HepG2 (cell line): ENCODE data around the gene APBA1. TPM values are rescaled to one million over a fixed set of nuclear protein-coding genes. Genes with fewer than 3 reads are reported as not detected.

Experiments used
- ATAC-seq: fragments of 200-7000 bp; cut with Tn5 transposase; 3 replicates; pipeline ENCODE4 v1.9.1; 2020; ENCODE audit warnings: mild to moderate bottlenecking, moderate library complexity
- BruUV-seq: library from RNA; stranded (reverse); fragments of 400-500 nt; replicated peaks from 2 replicates; lab custom pipeline; 2021; lab: Mats Ljungman, UMichigan
- CTCF ChIA-PET: fragments of 300-600 bp; formaldehyde crosslinking; extraction: SDS; loops from one replicate; lab custom pipeline; 2021; ENCODE audit warnings: low total read pairs, inconsistent platforms, low intra/inter-chr PET ratio; lab: Yijun Ruan, JAX
- POLR2A ChIA-PET: fragments of 350-600 bp; sonication (Branson Sonifier 250); formaldehyde crosslinking; loops from one replicate; lab custom pipeline; 2020; ENCODE audit warnings: antibody characterized with exemption, inconsistent platforms; lab: Yijun Ruan, JAX
- DNase-seq: peaks from one replicate; pipeline ENCODE4 v3.0.0-alpha.2; 2015; ENCODE audit warnings: low spot score
- FAIRE-seq: peaks from 3 replicates; lab custom pipeline; 2011; peaks lifted over from hg19 to GRCh38; lab: Jason Lieb, UNC
- H2AFZ ChIP-seq: one replicate; pipeline ENCODE4 v1.6.1; 2011; ENCODE audit warnings: low read length, inconsistent platforms
- H3K27ac ChIP-seq: fragments of 300-600 bp; 3 replicates; pipeline ENCODE4 v1.8.0; 2011; ENCODE audit warnings: mixed run types, mild to moderate bottlenecking, mixed read lengths, low read length, inconsistent platforms; ENCODE audit not compliant: insufficient read depth; ENCODE audit errors: extremely low read length
- H3K27me3 ChIP-seq, 2 experiments: fragments of 200-600 bp in 1 of 2; 2 replicates in 1 of 2; 3 replicates in 1 of 2; pipeline versions ENCODE4 v1.6.0 to v1.8.0; 2011; ENCODE audit warnings: low read length in 2 of 2, mild to moderate bottlenecking in 2 of 2, moderate library complexity in 2 of 2, inconsistent platforms in 1 of 2; ENCODE audit not compliant: insufficient read depth in 2 of 2, control insufficient read depth in 1 of 2
- H3K36me3 ChIP-seq, 2 experiments: fragments of 200-600 bp in 1 of 2; replicated peaks in 1 of 2; 2 replicates in 1 of 2; 3 replicates in 1 of 2; pipeline versions ENCODE4 v1.5.1 to v1.8.0; 2011; ENCODE audit warnings: low read length in 2 of 2, inconsistent platforms in 1 of 2; ENCODE audit not compliant: insufficient read depth in 2 of 2, control insufficient read depth in 1 of 2
- H3K4me1 ChIP-seq: 2 replicates; pipeline ENCODE4 v1.5.1; 2012; ENCODE audit warnings: low read length, inconsistent platforms; ENCODE audit not compliant: insufficient read depth
- H3K4me2 ChIP-seq: 2 replicates; pipeline ENCODE4 v1.6.0; 2011; ENCODE audit warnings: low read depth, low read length, inconsistent platforms
- H3K4me3 ChIP-seq, 3 experiments: fragments of 200-600 bp in 1 of 3; sonication (generic), shearing (Covaris generic) in 1 of 3; replicated peaks in 1 of 3; 2 replicates each; pipeline ENCODE4 v1.5.1; 2011 to 2016; ENCODE audit warnings: low read length in 3 of 3, inconsistent platforms in 2 of 3, low read depth in 2 of 3, mild to moderate bottlenecking in 2 of 3, control low read depth in 1 of 3, mixed read lengths in 1 of 3; ENCODE audit not compliant: insufficient read depth in 1 of 3
- H3K79me2 ChIP-seq: one replicate; pipeline ENCODE4 v1.6.1; 2011; ENCODE audit warnings: low read length, inconsistent platforms; ENCODE audit not compliant: insufficient read depth
- H3K9ac ChIP-seq: 2 replicates; pipeline ENCODE4 v1.6.0; 2011; ENCODE audit warnings: mild to moderate bottlenecking, low read depth, low read length, inconsistent platforms; ENCODE audit not compliant: insufficient read depth
- H3K9me3 ChIP-seq: 2 replicates; pipeline ENCODE4 v1.5.1; 2012; ENCODE audit warnings: mild to moderate bottlenecking, low read length
- H4K20me1 ChIP-seq: 2 replicates; pipeline ENCODE4 v1.6.0; 2011; ENCODE audit warnings: inconsistent platforms, mild to moderate bottlenecking, low read length, moderate library complexity; ENCODE audit not compliant: insufficient read depth
- CAMTA2 ChIP-seq: sonication (generic); formaldehyde crosslinking; IDR thresholded peaks from 2 replicates; pipeline ENCODE4 v1.4.0; 2020; ENCODE audit warnings: mild to moderate bottlenecking, missing genetic modification reagents, borderline replicate concordance
- GMEB2 ChIP-seq: IDR thresholded peaks from 2 replicates; pipeline ENCODE4 v1.6.1; 2016; ENCODE audit warnings: missing biosample characterization, missing genetic modification reagents, low read depth
- KDM1A ChIP-seq: IDR thresholded peaks from 2 replicates; pipeline ENCODE4 v1.6.1; 2016; ENCODE audit warnings: missing compliant biosample characterization
- MAF1 ChIP-seq: sonication (generic); formaldehyde crosslinking; IDR thresholded peaks from 2 replicates; pipeline ENCODE4 v1.5.0; 2020; ENCODE audit warnings: missing genetic modification reagents, borderline replicate concordance
- SMAD3 ChIP-seq: sonication (generic); formaldehyde crosslinking; IDR thresholded peaks from 2 replicates; pipeline ENCODE4 v1.4.0; 2020; ENCODE audit warnings: missing genetic modification reagents
- TEF ChIP-seq: sonication (generic); formaldehyde crosslinking; IDR thresholded peaks from 2 replicates; pipeline ENCODE4 v1.5.0; 2020; ENCODE audit warnings: missing genetic modification reagents
- ZBTB7A ChIP-seq: sonication (generic); formaldehyde crosslinking; IDR thresholded peaks from 2 replicates; pipeline ENCODE4 v1.8.0; 2022; ENCODE audit warnings: mild to moderate bottlenecking, missing genetic modification reagents
- ZNF280B ChIP-seq: sonication (generic); formaldehyde crosslinking; IDR thresholded peaks from 2 replicates; pipeline ENCODE4 v1.5.0; 2020; ENCODE audit warnings: missing genetic modification reagents, mild to moderate bottlenecking, borderline replicate concordance
- ZNF335 ChIP-seq: sonication (generic); formaldehyde crosslinking; IDR thresholded peaks from 2 replicates; pipeline ENCODE4 v1.4.0; 2020; ENCODE audit warnings: missing genetic modification reagents
- ZNF710 ChIP-seq: sonication (generic); formaldehyde crosslinking; IDR thresholded peaks from 2 replicates; pipeline ENCODE4 v1.5.0; 2020; ENCODE audit warnings: mild to moderate bottlenecking, missing genetic modification reagents, borderline replicate concordance
- ZNF724P ChIP-seq: sonication (generic); formaldehyde crosslinking; IDR thresholded peaks from 2 replicates; pipeline ENCODE4 v1.8.0; 2022; ENCODE audit warnings: missing genetic modification reagents, borderline replicate concordance
- WGBS: methylation state at CpG from one replicate; pipeline ENCODE4 v1.1.6; 2017; ENCODE audit warnings: low lambda C conversion rate; 5-methylcytosine and 5-hydroxymethylcytosine counted together
- in situ Hi-C: cut with HindIII; loops from 2 replicates; pipeline ENCODE4 v1.10.0; 2017; ENCODE audit warnings: low pct_unique_long_range_greater_than_20kb; ENCODE audit not compliant: extremely low pct_ligation_motif_present
- intact Hi-C: fragments of 100-400 bp; cut with micrococcal nuclease; formaldehyde crosslinking; loops from one replicate; pipeline ENCODE4 v1.10.0; 2022; ENCODE audit not compliant: unreplicated experiment
- polyA plus RNA-seq, 8 experiments: library from polyadenylated mRNA; depleted of rRNA in 3 of 8; stranded (reverse) in 7 of 8; unstranded in 1 of 8; fragments of >200 nt; fragmentation: Illumina TruSeq in 4 of 8; extraction: Trizol in 4 of 8; gene quantifications; 2 replicates each; pipeline versions ENCODE4 v1.2.1 to v1.2.3, GENCODE V29; 2011 to 2016; ENCODE audit warnings: low read depth in 4 of 8, missing spikeins in 1 of 8, mixed read lengths in 1 of 8; ENCODE audit not compliant: insufficient read depth in 1 of 8
- total RNA-seq, 5 experiments: library from RNA; depleted of rRNA; stranded (reverse); fragments of >200 nt; fragmentation: Illumina TruSeq; extraction: Trizol; gene quantifications; 2 replicates each; pipeline ENCODE4 v1.2.3, GENCODE V29; 2016; ENCODE audit warnings: low read depth in 1 of 5

APBA1 gene
- total and polyA plus RNA-seq, 2 of the 13 experiments (the other 11 are each of a cell fraction or from before 2014, with no cell fraction given) = 0.15 TPM; not detected in 1

- Histone ChIP-seq H3K9ac (no peak overlapping the region), H3K79me2 (no peaks in the 10 kb centered on the region), H3K36me3 (no peaks in the 10 kb centered on the region), H4K20me1 (no peaks in the 10 kb centered on the region), H3K27ac (no peak overlapping the region), H3K27me3 (peaks cover 5 to 20% of the 10 kb centered on the region in 2 experiments; a peak in 3 of 5 replicates), H2AFZ (no peak overlapping the region), H3K9me3 (no peaks in the 10 kb centered on the region), H3K4me2 (no peak overlapping the region), H3K4me3 (no peak overlapping the region), H3K4me1 (no peaks in the 10 kb centered on the region)
- 8% methylated on average over 6 of the region's 6 CpGs for WGBS
- TF ChIP-seq KDM1A = no peak
- BruUV-seq = no TSS peak
- FAIRE-seq = no peak
- ChIA-PET POLR2A (no interaction called here), CTCF (no interaction called here)
- in situ Hi-C loops = loop anchor here (25.0 kb wide), 1 partner anchor 483 kb away; no protein-coding TSS in a partner anchor
- intact Hi-C loops = loop anchor here (10.0 kb wide), 2 partner anchors 226 to 316 kb away; no protein-coding TSS in a partner anchor
- no peak for DNase-seq
- no peak for ATAC-seq
Observed at GRCh38 chr9:69429281-69429680, 242.9 kb downstream of the APBA1 start.

GRCh38 chr9:69428017-69428785, 244.0 kb downstream of the APBA1 start:
- ATAC-seq = no peak
- TF ChIP-seq TEF (CRISPR knock-in tag) (no peak), GMEB2 (no peak), ZNF710 (CRISPR knock-in tag) (no peak), ZNF724P (CRISPR knock-in tag) (no peak), SMAD3 (CRISPR knock-in tag) (no peak), MAF1 (CRISPR knock-in tag) (no peak), CAMTA2 (no peak), ZBTB7A (no peak), ZNF335 (CRISPR knock-in tag) (no peak), ZNF280B (no peak)

More at GRCh38 chr9:69428017-69428785, 244.0 kb downstream of the APBA1 start:
- Histone ChIP-seq H3K79me2 (no peaks in the 10 kb centered on the region), H3K4me1 (no peaks in the 10 kb centered on the region), H3K4me2 (no peak overlapping the region), H2AFZ (no peak overlapping the region), H3K36me3 (no peaks in the 10 kb centered on the region), H3K9ac (no peak overlapping the region), H3K27me3 (peaks cover 5 to 20% of the 10 kb centered on the region in 2 experiments; a peak in 3 of 5 replicates), H3K27ac (no peak overlapping the region), H3K9me3 (no peaks in the 10 kb centered on the region), H4K20me1 (no peaks in the 10 kb centered on the region), H3K4me3 (no peak overlapping the region)
- ChIA-PET POLR2A (no interaction called here), CTCF (no interaction called here)
- no peak for DNase-seq
- in situ Hi-C loops (loop anchor here (25.0 kb wide), 1 partner anchor 484 kb away; no protein-coding TSS in a partner anchor), intact Hi-C loops (loop anchor here (10.0 kb wide), 2 partner anchors 227 to 317 kb away; no protein-coding TSS in a partner anchor)
- WGBS = 55% methylated on average over 8 of the region's 15 CpGs
- no TSS peak for BruUV-seq
- FAIRE-seq = no peak
